GM18868 (cell line): ENCODE results near the gene RNGTT.

Source experiments
- ATAC-seq: cut with Tn5 transposase; IDR thresholded peaks from one replicate; pipeline ENCODE4 v1.9.1; 2021; ENCODE audit warnings: mild to moderate bottlenecking, moderate library complexity; ENCODE audit not compliant: unreplicated experiment

RNGTT gene

GRCh38 chr6:88619951-88620350, 343.5 kb downstream of the RNGTT start:
- ATAC-seq: no peak

GRCh38 chr6:88616380-88616779, 347.0 kb downstream of the RNGTT start:
- ATAC-seq: peak; percentile 55

- no peak for ATAC-seq
These were observed 349.0 kb downstream of the RNGTT start for GRCh38 chr6:88614316-88614877.

GRCh38 chr6:88612631-88613030, 350.8 kb downstream of the RNGTT start:
- peak; percentile 36 for ATAC-seq

- no peak for ATAC-seq
These were observed 351.7 kb downstream of the RNGTT start for GRCh38 chr6:88611721-88612120.

GRCh38 chr6:88609983-88610382, 353.4 kb downstream of the RNGTT start:
- ATAC-seq: no peak

- ATAC-seq: no peak
These were observed 358.1 kb downstream of the RNGTT start for GRCh38 chr6:88605271-88605670.

- ATAC-seq: peak; percentile 74
These were observed 363.8 kb downstream of the RNGTT start for GRCh38 chr6:88599571-88599970.

GRCh38 chr6:88596801-88597200, 366.6 kb downstream of the RNGTT start:
- no peak for ATAC-seq

- peak; percentile 79 for ATAC-seq
These were observed 374.5 kb downstream of the RNGTT start for GRCh38 chr6:88588938-88589337.

GRCh38 chr6:88587150-88587520, 376.3 kb downstream of the RNGTT start:
- ATAC-seq: no peak

- ATAC-seq: no peak
These were observed 376.9 kb downstream of the RNGTT start for GRCh38 chr6:88586371-88587149.

GRCh38 chr6:88585276-88585692, 378.1 kb downstream of the RNGTT start:
- ATAC-seq: no peak

- ATAC-seq: no peak
These were observed 378.7 kb downstream of the RNGTT start for GRCh38 chr6:88584581-88585275.

GRCh38 chr6:88577461-88577860, 386.0 kb downstream of the RNGTT start:
- ATAC-seq: no peak

- no peak for ATAC-seq
These were observed 387.9 kb downstream of the RNGTT start for GRCh38 chr6:88575536-88575935.

GRCh38 chr6:88574651-88575050, 388.8 kb downstream of the RNGTT start:
- no peak for ATAC-seq

- no peak for ATAC-seq
These were observed 389.4 kb downstream of the RNGTT start for GRCh38 chr6:88574031-88574430.

- no peak for ATAC-seq
These were observed 389.9 kb downstream of the RNGTT start for GRCh38 chr6:88573561-88573960.

GRCh38 chr6:88572449-88573139, 390.8 kb downstream of the RNGTT start:
- ATAC-seq: peak; percentile 53

GRCh38 chr6:88569959-88570358, 393.5 kb downstream of the RNGTT start:
- no peak for ATAC-seq
